Dendritic cell treated with granulocyte-macrophage colony-stimulating factor and Interleukin-4, amounts not matched to agents 40 ng/mL and 50 ng/mL, for 4 days (primary cell): ENCODE results near the gene PRKCH.

Experiments
- H3K27ac Mint-ChIP-seq: one replicate; pipeline ENCODE4 v1.8.0; 2022; ENCODE audit warnings: mild to moderate bottlenecking, mixed read lengths
- H3K27me3 Mint-ChIP-seq: one replicate; pipeline ENCODE4 v1.8.0; 2022; ENCODE audit warnings: mild to moderate bottlenecking, mixed read lengths
- H3K36me3 Mint-ChIP-seq: one replicate; pipeline ENCODE4 v1.8.0; 2022; ENCODE audit warnings: low read depth, mixed read lengths
- H3K4me1 Mint-ChIP-seq: one replicate; pipeline ENCODE4 v1.8.0; 2022; ENCODE audit warnings: low read depth, mixed read lengths
- H3K4me3 Mint-ChIP-seq: one replicate; pipeline ENCODE4 v1.8.0; 2022; ENCODE audit warnings: mild to moderate bottlenecking, moderate library complexity, mixed read lengths
- H3K9me3 Mint-ChIP-seq: one replicate; pipeline ENCODE4 v1.8.0; 2022; ENCODE audit warnings: mixed read lengths
- intact Hi-C: fragments of 100-400 bp; cut with micrococcal nuclease; formaldehyde crosslinking; loops from one replicate; pipeline ENCODE4 v1.15.0; 2022

The PRKCH gene

GRCh38 chr14:61334197-61334701 lies 12.9 kb downstream of the PRKCH start:
- peaks cover 10% of the 10 kb centered on the region for H3K4me1 Mint-ChIP-seq
- no peak overlapping the region for H3K4me3 Mint-ChIP-seq
- no peak overlapping the region for H3K27ac Mint-ChIP-seq
- no peaks in the 10 kb centered on the region for H3K36me3 Mint-ChIP-seq
- no peaks in the 10 kb centered on the region for H3K27me3 Mint-ChIP-seq
- intact Hi-C loops: no loop called here
- no peaks in the 10 kb centered on the region for H3K9me3 Mint-ChIP-seq

DNA sequence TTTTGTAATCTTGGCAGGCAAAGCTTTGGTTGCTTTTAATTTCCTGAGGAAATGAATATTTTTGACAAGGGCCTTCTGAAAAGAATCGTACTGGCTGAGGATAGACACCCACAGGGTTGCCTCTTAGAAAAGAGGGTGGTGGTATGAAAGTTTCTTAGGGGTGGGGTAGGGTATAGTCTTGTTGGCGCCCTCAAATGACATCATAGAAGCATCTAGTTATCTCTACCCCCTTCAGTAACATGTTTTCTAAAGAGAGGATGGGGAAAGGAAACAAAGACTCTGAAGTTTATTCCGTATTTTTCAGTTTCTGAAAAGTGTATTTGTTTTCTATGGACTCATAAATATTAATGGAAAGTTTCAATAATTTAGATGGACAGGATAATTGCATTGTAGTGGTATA lies 13.7 kb downstream of the PRKCH start:
- Mint-ChIP-seq H3K9me3 (no peaks in the 10 kb centered on the region), H3K27me3 (no peaks in the 10 kb centered on the region), H3K27ac (no peak overlapping the region), H3K36me3 (no peaks in the 10 kb centered on the region), H3K4me3 (no peak overlapping the region), H3K4me1 (peaks cover 6% of the 10 kb centered on the region)
- intact Hi-C loops: no loop called here

- Mint-ChIP-seq H3K36me3 (no peaks in the 10 kb centered on the region), H3K27ac (no peak overlapping the region), H3K9me3 (no peaks in the 10 kb centered on the region), H3K4me3 (no peak overlapping the region), H3K4me1 (peaks cover 5% of the 10 kb centered on the region), H3K27me3 (no peaks in the 10 kb centered on the region)
- intact Hi-C loops: no loop called here
Observed at GRCh38 chr14:61335671-61336275, 14.4 kb downstream of the PRKCH start.

- Mint-ChIP-seq H3K4me1 (peaks cover 22% of the 10 kb centered on the region), H3K27ac (no peak overlapping the region)
Observed at GRCh38 chr14:61337893-61338292, 16.5 kb downstream of the PRKCH start.

GRCh38 chr14:61338457-61338856 lies 17.1 kb downstream of the PRKCH start:
- Mint-ChIP-seq H3K36me3 (no peaks in the 10 kb centered on the region), H3K4me1 (peaks cover 25% of the 10 kb centered on the region), H3K27ac (no peak overlapping the region), H3K27me3 (peaks cover 3% of the 10 kb centered on the region), H3K4me3 (no peak overlapping the region), H3K9me3 (no peaks in the 10 kb centered on the region)
- intact Hi-C loops: no loop called here

More at GRCh38 chr14:61337893-61338292, 16.5 kb downstream of the PRKCH start:
- H3K36me3 Mint-ChIP-seq: no peaks in the 10 kb centered on the region
- intact Hi-C loops: no loop called here
- no peaks in the 10 kb centered on the region for H3K9me3 Mint-ChIP-seq
- peaks cover 3% of the 10 kb centered on the region for H3K27me3 Mint-ChIP-seq
- H3K4me3 Mint-ChIP-seq: no peak overlapping the region

DNA sequence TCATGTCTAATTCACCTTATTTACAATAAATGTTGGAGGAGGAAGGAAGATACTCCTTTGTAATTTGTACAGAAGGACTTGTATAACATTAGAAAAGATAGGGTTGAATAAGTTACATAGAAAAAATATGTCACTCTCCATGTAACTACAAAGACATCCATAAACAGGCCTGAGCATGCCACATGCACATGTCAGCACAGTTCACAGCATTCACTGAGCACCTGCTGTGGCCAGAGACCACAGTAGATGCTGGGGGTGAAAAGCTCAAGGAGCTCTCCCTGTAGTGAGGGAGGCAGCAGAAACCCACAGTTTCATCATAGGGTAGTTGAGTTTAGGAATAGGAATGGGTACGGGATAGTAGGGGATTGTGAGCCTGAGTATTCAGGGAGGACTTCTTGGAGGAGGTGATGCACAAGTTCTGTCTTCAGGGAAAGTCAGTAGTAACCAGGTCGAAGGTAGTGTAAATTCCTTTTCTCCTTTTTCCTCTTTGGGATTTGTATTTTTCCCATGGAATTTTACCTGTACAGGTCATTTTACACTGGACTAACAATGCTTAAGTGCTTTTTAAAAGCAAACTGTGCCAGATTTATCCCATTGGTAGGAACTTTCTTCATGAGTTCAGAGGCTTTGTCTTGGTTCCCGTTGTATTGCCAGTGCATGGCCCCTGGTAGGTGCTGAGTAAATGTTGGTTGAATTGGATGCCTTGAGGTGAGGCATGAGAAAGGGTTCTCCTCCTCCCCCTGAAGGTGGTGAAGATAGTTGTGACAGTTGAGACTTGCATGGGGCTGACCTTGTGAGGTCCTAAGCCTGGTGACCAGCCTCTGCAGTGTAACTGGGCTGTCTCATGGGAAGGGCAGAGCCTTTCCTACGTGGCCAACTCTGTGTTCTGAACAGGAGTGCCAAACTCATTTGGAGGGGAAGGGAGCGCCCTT lies 20.2 kb downstream of the PRKCH start:
- H3K27ac Mint-ChIP-seq: peak overlapping the region; percentile 54
- no peaks in the 10 kb centered on the region for H3K36me3 Mint-ChIP-seq
- no peaks in the 10 kb centered on the region for H3K9me3 Mint-ChIP-seq
- H3K4me3 Mint-ChIP-seq: no peak overlapping the region
- peaks cover 3% of the 10 kb centered on the region for H3K27me3 Mint-ChIP-seq
- intact Hi-C loops: no loop called here
- H3K4me1 Mint-ChIP-seq: peaks cover 50% of the 10 kb centered on the region

- peaks cover 53% of the 10 kb centered on the region for H3K4me1 Mint-ChIP-seq
- no peaks in the 10 kb centered on the region for H3K36me3 Mint-ChIP-seq
- H3K27ac Mint-ChIP-seq: no peak overlapping the region
- intact Hi-C loops: no loop called here
- H3K4me3 Mint-ChIP-seq: no peak overlapping the region
- peaks cover 3% of the 10 kb centered on the region for H3K27me3 Mint-ChIP-seq
- no peaks in the 10 kb centered on the region for H3K9me3 Mint-ChIP-seq
Observed at GRCh38 chr14:61342486-61342885, 21.1 kb downstream of the PRKCH start.

- H3K36me3 Mint-ChIP-seq: no peaks in the 10 kb centered on the region
- peaks cover 3% of the 10 kb centered on the region for H3K27me3 Mint-ChIP-seq
- peaks cover 58% of the 10 kb centered on the region for H3K4me1 Mint-ChIP-seq
- no peak overlapping the region for H3K4me3 Mint-ChIP-seq
- intact Hi-C loops: no loop called here
- no peaks in the 10 kb centered on the region for H3K9me3 Mint-ChIP-seq
- no peak overlapping the region for H3K27ac Mint-ChIP-seq
Observed at GRCh38 chr14:61342932-61343331, 21.6 kb downstream of the PRKCH start.

- Mint-ChIP-seq H3K4me3 (no peak overlapping the region), H3K27me3 (peaks cover 3% of the 10 kb centered on the region), H3K27ac (peak overlapping the region; percentile 88), H3K9me3 (no peaks in the 10 kb centered on the region), H3K4me1 (peaks cover 63% of the 10 kb centered on the region), H3K36me3 (no peaks in the 10 kb centered on the region)
- intact Hi-C loops: no loop called here
Observed at GRCh38 chr14:61343471-61343870, 22.1 kb downstream of the PRKCH start.

- peaks cover 67% of the 10 kb centered on the region for H3K4me1 Mint-ChIP-seq
- H3K36me3 Mint-ChIP-seq: no peaks in the 10 kb centered on the region
- H3K27me3 Mint-ChIP-seq: peaks cover 3% of the 10 kb centered on the region
- intact Hi-C loops: no loop called here
- peak overlapping the region; percentile 21 for H3K4me3 Mint-ChIP-seq
- peak overlapping the region; percentile 88 for H3K27ac Mint-ChIP-seq
- no peaks in the 10 kb centered on the region for H3K9me3 Mint-ChIP-seq
Observed at GRCh38 chr14:61343991-61344405, 22.6 kb downstream of the PRKCH start.

DNA sequence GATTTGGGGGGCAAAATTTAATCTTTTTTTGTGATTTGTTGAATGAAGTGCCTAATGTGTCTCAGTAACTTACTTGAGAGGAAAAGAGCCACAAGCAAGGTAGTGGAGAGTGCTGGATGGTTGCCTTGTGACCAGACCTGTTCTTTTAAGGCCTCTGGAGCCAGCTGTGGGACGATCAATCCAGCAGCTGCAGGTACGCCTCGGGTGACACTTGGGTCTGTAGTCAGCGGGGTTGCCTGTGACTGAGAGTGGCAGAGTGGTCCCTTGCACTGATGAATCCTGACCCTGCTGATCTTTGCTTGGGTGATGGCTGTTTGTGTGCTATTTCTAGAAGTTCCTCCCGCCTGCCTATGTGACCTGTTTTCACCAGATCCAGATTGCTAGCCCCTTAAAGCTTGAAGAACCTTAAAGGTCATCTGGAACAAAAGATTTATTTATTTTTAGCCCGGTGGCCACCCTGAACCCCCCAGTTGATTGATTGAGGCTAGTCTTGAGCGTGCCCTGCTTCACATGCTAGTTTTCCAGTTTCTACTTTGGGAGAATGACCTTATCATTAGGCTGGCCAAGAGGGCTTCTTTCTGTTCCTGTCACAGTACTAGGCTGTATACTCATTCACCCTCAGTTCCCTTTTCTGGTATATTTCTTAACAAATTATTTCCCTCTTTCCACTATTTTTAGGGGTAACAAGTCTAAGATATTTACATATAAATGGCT lies 23.2 kb downstream of the PRKCH start:
- peaks cover 67% of the 10 kb centered on the region for H3K4me1 Mint-ChIP-seq
- H3K27me3 Mint-ChIP-seq: peaks cover 3% of the 10 kb centered on the region
- peak overlapping the region; percentile 21 for H3K4me3 Mint-ChIP-seq
- H3K36me3 Mint-ChIP-seq: no peaks in the 10 kb centered on the region
- peak overlapping the region; percentile 88 for H3K27ac Mint-ChIP-seq
- intact Hi-C loops: no loop called here
- no peaks in the 10 kb centered on the region for H3K9me3 Mint-ChIP-seq

DNA sequence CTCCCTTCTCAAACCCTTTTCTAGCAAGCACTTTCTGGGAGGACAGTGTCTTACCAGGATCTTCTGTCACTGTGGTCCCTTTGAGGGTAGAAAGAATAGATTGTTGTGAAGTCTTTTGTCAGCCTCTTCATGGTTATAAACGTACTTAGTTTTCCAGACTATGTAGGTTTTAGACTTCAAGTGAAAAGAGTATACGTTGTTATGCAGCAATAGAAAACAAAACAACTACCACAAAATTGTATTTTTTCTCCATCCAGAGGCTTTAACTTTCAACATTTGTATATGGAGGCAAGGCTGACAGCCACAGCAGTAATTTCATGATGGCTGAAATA lies 23.7 kb downstream of the PRKCH start:
- Mint-ChIP-seq H3K27ac (peak overlapping the region; percentile 88), H3K4me3 (no peak overlapping the region), H3K4me1 (peaks cover 63% of the 10 kb centered on the region), H3K27me3 (peaks cover 3% of the 10 kb centered on the region), H3K9me3 (no peaks in the 10 kb centered on the region), H3K36me3 (no peaks in the 10 kb centered on the region)
- intact Hi-C loops: no loop called here

DNA sequence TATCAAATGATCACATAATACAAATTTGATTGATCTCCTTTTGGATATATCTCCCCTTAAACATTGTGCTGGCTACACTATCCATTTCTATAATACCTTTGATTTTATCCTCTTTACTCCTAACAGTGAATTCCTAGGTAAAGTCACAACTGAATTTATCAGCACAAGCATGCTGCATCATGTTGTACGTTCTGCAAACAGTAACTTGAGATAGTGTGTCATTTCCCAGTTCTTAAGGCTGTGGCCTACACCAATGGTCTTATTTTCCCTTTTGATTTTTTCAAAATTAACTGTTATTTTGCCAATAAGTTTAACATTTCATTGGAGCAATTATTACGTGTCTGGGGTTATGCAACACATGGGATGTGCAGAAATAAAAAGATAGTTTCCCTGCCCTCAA lies 24.8 kb downstream of the PRKCH start:
- no peaks in the 10 kb centered on the region for H3K36me3 Mint-ChIP-seq

DNA sequence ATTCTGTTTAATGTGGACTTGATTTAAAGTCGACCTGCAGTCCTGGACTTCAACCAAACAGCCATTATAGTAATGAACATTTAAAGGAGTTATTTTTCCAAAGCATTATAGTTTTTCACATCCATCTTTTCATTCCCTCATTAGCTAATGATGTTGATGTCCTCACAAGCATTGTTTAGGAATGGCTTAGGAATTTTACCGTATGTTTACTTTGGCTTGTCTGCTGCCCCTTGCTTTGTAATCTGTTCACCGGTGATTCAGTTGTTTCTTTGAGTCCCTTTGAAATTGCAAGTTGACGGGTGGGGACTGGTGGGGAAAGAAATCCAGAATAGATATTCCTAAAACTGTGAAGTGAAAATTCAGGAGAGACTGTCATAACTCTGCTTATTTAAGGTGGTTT lies 25.4 kb downstream of the PRKCH start:
- Mint-ChIP-seq H3K9me3 (no peaks in the 10 kb centered on the region), H3K27me3 (peaks cover 2% of the 10 kb centered on the region), H3K4me1 (peaks cover 56% of the 10 kb centered on the region), H3K36me3 (no peaks in the 10 kb centered on the region), H3K4me3 (no peak overlapping the region), H3K27ac (no peak overlapping the region)
- intact Hi-C loops: no loop called here

More for the DNA sequence above, 24.8 kb downstream of the PRKCH start:
- peaks cover 3% of the 10 kb centered on the region for H3K27me3 Mint-ChIP-seq
- intact Hi-C loops: no loop called here
- no peak overlapping the region for H3K4me3 Mint-ChIP-seq
- no peaks in the 10 kb centered on the region for H3K9me3 Mint-ChIP-seq
- peaks cover 62% of the 10 kb centered on the region for H3K4me1 Mint-ChIP-seq
- H3K27ac Mint-ChIP-seq: no peak overlapping the region
